ENCODE data around the gene SLC4A1. TPM values are rescaled to one million over a fixed set of nuclear protein-coding genes. Genes with fewer than 3 reads are reported as not detected.

Gene SLC4A1
- total RNA-seq, 1 experiment from 2014 or later: not detected

GRCh38 chr17:44236444-44236991, 31.4 kb downstream of the SLC4A1 start (continued):
- no peak for TF ChIP-seq ZNF425 (CRISPR knock-in tag; conservative IDR thresholded peaks at IDR 0.05)
- TF ChIP-seq FOXK1 (CRISPR knock-in tag; IDR thresholded peaks at IDR 0.05): no peak
- TF ChIP-seq, protein P1, sequence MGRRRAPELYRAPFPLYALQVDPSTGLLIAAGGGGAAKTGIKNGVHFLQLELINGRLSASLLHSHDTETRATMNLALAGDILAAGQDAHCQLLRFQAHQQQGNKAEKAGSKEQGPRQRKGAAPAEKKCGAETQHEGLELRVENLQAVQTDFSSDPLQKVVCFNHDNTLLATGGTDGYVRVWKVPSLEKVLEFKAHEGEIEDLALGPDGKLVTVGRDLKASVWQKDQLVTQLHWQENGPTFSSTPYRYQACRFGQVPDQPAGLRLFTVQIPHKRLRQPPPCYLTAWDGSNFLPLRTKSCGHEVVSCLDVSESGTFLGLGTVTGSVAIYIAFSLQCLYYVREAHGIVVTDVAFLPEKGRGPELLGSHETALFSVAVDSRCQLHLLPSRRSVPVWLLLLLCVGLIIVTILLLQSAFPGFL (CRISPR knock-in tag; IDR thresholded peaks at IDR 0.05; ENCODE audit: borderline replicate concordance): no peak
- TF ChIP-seq PRRX2 (CRISPR knock-in tag; IDR thresholded peaks at IDR 0.05): no peak
- TF ChIP-seq HMGA2 (CRISPR knock-in tag; IDR thresholded peaks at IDR 0.05): no peak
- no peak for TF ChIP-seq ZNF263 (CRISPR knock-in tag; IDR thresholded peaks at IDR 0.05; ENCODE audit: low read depth)
- TF ChIP-seq NR3C1 (CRISPR knock-in tag; conservative IDR thresholded peaks at IDR 0.05; ENCODE audit: low read depth): no peak
- no peak for TF ChIP-seq ESRRA (CRISPR knock-in tag; IDR thresholded peaks at IDR 0.05; ENCODE audit: borderline replicate concordance)
- TF ChIP-seq E2F4 (CRISPR knock-in tag; IDR thresholded peaks at IDR 0.05; ENCODE audit: borderline replicate concordance, low read depth): no peak
- TF ChIP-seq FOXP1 (CRISPR knock-in tag; IDR thresholded peaks at IDR 0.05; ENCODE audit: borderline replicate concordance): no peak
- TF ChIP-seq, protein P2, sequence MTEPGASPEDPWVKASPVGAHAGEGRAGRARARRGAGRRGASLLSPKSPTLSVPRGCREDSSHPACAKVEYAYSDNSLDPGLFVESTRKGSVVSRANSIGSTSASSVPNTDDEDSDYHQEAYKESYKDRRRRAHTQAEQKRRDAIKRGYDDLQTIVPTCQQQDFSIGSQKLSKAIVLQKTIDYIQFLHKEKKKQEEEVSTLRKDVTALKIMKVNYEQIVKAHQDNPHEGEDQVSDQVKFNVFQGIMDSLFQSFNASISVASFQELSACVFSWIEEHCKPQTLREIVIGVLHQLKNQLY (CRISPR knock-in tag; IDR thresholded peaks at IDR 0.05): no peak

GRCh38 chr17:44235583-44235936, 32.4 kb downstream of the SLC4A1 start:
- Mint-ChIP-seq H3K4me3 (no peak overlapping the region), H3K36me3 (peaks cover 5% of the 10 kb centered on the region; the same call in 1 of the 2 replicates), H3K4me1 (no peaks in the 10 kb centered on the region), H3K9me3 (no peaks in the 10 kb centered on the region), H3K27ac (no peak overlapping the region), H3K27me3 (ENCODE audit: low read depth) (peaks cover 7% of the 10 kb centered on the region)
- no peak for ATAC-seq
- POLR2A ChIA-PET: no interaction called here
- no peak for DNase-seq (ENCODE audit: low spot score)
- CTCF ChIA-PET: no interaction called here
- TF ChIP-seq ZNF423 (CRISPR knock-in tag; IDR thresholded peaks at IDR 0.05): no peak
- no peak for TF ChIP-seq CBFB (CRISPR knock-in tag; IDR thresholded peaks at IDR 0.05; ENCODE audit: low read depth)
- no peak for TF ChIP-seq SMAD3 (CRISPR knock-in tag; IDR thresholded peaks at IDR 0.05; ENCODE audit: borderline replicate concordance)
- TF ChIP-seq, protein P2 (CRISPR knock-in tag; IDR thresholded peaks at IDR 0.05): no peak
- TF ChIP-seq, protein P3, sequence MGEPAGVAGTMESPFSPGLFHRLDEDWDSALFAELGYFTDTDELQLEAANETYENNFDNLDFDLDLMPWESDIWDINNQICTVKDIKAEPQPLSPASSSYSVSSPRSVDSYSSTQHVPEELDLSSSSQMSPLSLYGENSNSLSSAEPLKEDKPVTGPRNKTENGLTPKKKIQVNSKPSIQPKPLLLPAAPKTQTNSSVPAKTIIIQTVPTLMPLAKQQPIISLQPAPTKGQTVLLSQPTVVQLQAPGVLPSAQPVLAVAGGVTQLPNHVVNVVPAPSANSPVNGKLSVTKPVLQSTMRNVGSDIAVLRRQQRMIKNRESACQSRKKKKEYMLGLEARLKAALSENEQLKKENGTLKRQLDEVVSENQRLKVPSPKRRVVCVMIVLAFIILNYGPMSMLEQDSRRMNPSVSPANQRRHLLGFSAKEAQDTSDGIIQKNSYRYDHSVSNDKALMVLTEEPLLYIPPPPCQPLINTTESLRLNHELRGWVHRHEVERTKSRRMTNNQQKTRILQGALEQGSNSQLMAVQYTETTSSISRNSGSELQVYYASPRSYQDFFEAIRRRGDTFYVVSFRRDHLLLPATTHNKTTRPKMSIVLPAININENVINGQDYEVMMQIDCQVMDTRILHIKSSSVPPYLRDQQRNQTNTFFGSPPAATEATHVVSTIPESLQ (CRISPR knock-in tag; IDR thresholded peaks at IDR 0.05): no peak
- no peak for TF ChIP-seq E2F4 (CRISPR knock-in tag; IDR thresholded peaks at IDR 0.05; ENCODE audit: borderline replicate concordance, low read depth)
- TF ChIP-seq TCF7 (CRISPR knock-in tag; IDR thresholded peaks at IDR 0.05; ENCODE audit: low read depth): no peak
- TF ChIP-seq ZNF396 (CRISPR knock-in tag; IDR thresholded peaks at IDR 0.05; ENCODE audit: borderline replicate concordance): no peak
- TF ChIP-seq RORB (CRISPR knock-in tag; IDR thresholded peaks at IDR 0.05): no peak
- TF ChIP-seq ZNF416 (CRISPR knock-in tag; IDR thresholded peaks at IDR 0.05): no peak
- no peak for TF ChIP-seq ERG (CRISPR knock-in tag; IDR thresholded peaks at IDR 0.05)
- TF ChIP-seq, protein P4, sequence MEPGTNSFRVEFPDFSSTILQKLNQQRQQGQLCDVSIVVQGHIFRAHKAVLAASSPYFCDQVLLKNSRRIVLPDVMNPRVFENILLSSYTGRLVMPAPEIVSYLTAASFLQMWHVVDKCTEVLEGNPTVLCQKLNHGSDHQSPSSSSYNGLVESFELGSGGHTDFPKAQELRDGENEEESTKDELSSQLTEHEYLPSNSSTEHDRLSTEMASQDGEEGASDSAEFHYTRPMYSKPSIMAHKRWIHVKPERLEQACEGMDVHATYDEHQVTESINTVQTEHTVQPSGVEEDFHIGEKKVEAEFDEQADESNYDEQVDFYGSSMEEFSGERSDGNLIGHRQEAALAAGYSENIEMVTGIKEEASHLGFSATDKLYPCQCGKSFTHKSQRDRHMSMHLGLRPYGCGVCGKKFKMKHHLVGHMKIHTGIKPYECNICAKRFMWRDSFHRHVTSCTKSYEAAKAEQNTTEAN (CRISPR knock-in tag; IDR thresholded peaks at IDR 0.05): no peak
- no peak for TF ChIP-seq HMGXB4 (CRISPR knock-in tag; IDR thresholded peaks at IDR 0.05)
